Activated gamma-delta T cell treated with anti-CD3 and anti-CD28 coated beads, Interleukin-2, amount 50 U/mL, for 16 hours (primary cell): ENCODE measurements around the gene SORCS2.

Experiments used
- DNase-seq: peaks from one replicate; pipeline ENCODE4 v3.0.0-alpha.2; 2020; ENCODE audit warnings: low read depth

SORCS2 gene

GRCh38 chr4:7192252-7193029 is at the start of gene SORCS2:
TSS of gene SORCS2 (plus strand) at chr4:7192538.
- no peak for DNase-seq

- no peak for DNase-seq
Measured at GRCh38 chr4:7144374-7145290, 47.7 kb upstream of the SORCS2 start.

- no peak for DNase-seq
Measured at GRCh38 chr4:7145291-7145934, 46.9 kb upstream of the SORCS2 start.

- DNase-seq, result no peak
Measured at GRCh38 chr4:7146059-7146785, 46.1 kb upstream of the SORCS2 start.

GRCh38 chr4:7146786-7147115 is 45.6 kb upstream of the SORCS2 start:
- no peak for DNase-seq

- DNase-seq, result no peak
Measured at GRCh38 chr4:7147261-7147660, 45.1 kb upstream of the SORCS2 start.

GRCh38 chr4:7147661-7148310 is 44.6 kb upstream of the SORCS2 start:
- DNase-seq, result no peak

GRCh38 chr4:7148337-7148736 is 44.0 kb upstream of the SORCS2 start:
- no peak for DNase-seq

GRCh38 chr4:7150036-7150635 is 42.2 kb upstream of the SORCS2 start:
- DNase-seq, result no peak

- no peak for DNase-seq
Measured at GRCh38 chr4:7151668-7152227, 40.6 kb upstream of the SORCS2 start.

GRCh38 chr4:7153711-7154110 is 38.6 kb upstream of the SORCS2 start:
- no peak for DNase-seq

GRCh38 chr4:7154351-7154981 is 37.9 kb upstream of the SORCS2 start:
- DNase-seq, result no peak

GRCh38 chr4:7155590-7156071 is 36.7 kb upstream of the SORCS2 start:
- no peak for DNase-seq

GRCh38 chr4:7156328-7156727 is 36.0 kb upstream of the SORCS2 start:
- no peak for DNase-seq

- DNase-seq, result no peak
Measured at GRCh38 chr4:7156761-7157488, 35.4 kb upstream of the SORCS2 start.

- DNase-seq, result no peak
Measured at GRCh38 chr4:7157666-7158065, 34.7 kb upstream of the SORCS2 start.

GRCh38 chr4:7158081-7158750 is 34.1 kb upstream of the SORCS2 start:
- no peak for DNase-seq

- no peak for DNase-seq
Measured at GRCh38 chr4:7158991-7159390, 33.3 kb upstream of the SORCS2 start.

- no peak for DNase-seq
Measured at GRCh38 chr4:7159923-7160322, 32.4 kb upstream of the SORCS2 start.
